Activated B cell treated with CpG ODN at 0.5 μM for 24 hours (primary cell): ENCODE data around the gene USP6. TPM values are rescaled to one million over a fixed set of nuclear protein-coding genes. Genes with fewer than 3 reads are reported as not detected.

Experiments used
- ATAC-seq: fragments of 200-7000 bp; cut with Tn5 transposase; one replicate; pipeline ENCODE4 v1.10.0; 2021; ENCODE audit warnings: low read depth, mild to moderate bottlenecking, moderate library complexity
- CTCF ChIA-PET: fragments of 350-600 bp; sonication (Branson Sonifier 250); formaldehyde crosslinking; loops from one replicate; lab custom pipeline; 2021; ENCODE audit warnings: antibody characterized with exemption; lab: Charles Lee
- POLR2A ChIA-PET: fragments of 350-600 bp; sonication (Branson Sonifier 250); formaldehyde crosslinking; loops from one replicate; lab custom pipeline; 2021; ENCODE audit warnings: antibody characterized with exemption; lab: Charles Lee
- DNase-seq: peaks from one replicate; pipeline ENCODE4 v3.0.0; 2022
- H3K27ac Mint-ChIP-seq: one replicate; pipeline ENCODE4 v1.8.0; 2020; ENCODE audit warnings: mixed read lengths
- H3K27me3 Mint-ChIP-seq: one replicate; pipeline ENCODE4 v1.8.0; 2021; ENCODE audit warnings: mixed read lengths
- H3K36me3 Mint-ChIP-seq: one replicate; pipeline ENCODE4 v1.8.0; 2021; ENCODE audit warnings: low read depth, mixed read lengths
- H3K4me1 Mint-ChIP-seq: one replicate; pipeline ENCODE4 v1.8.0; 2021; ENCODE audit warnings: mixed read lengths
- H3K4me3 Mint-ChIP-seq: one replicate; pipeline ENCODE4 v1.8.0; 2020; ENCODE audit warnings: mild to moderate bottlenecking, mixed read lengths
- H3K9me3 Mint-ChIP-seq: one replicate; pipeline ENCODE4 v1.8.0; 2020; ENCODE audit warnings: mixed read lengths
- intact Hi-C: fragments of 100-400 bp; cut with micrococcal nuclease; formaldehyde crosslinking; loops from one replicate; pipeline ENCODE4 v1.15.1; 2024
- total RNA-seq: library from RNA; stranded (reverse); gene quantifications from 2 replicates; pipeline ENCODE4 v1.2.3, GENCODE V29; 2022
- TF ChIP-seq, protein P1 (sequence below): fragments of 200-600 bp; IDR thresholded peaks from one replicate; pipeline ENCODE4 v1.8.0; 2022; ENCODE audit warnings: antibody characterized with exemption, mild to moderate bottlenecking

The USP6 gene
- total RNA-seq, 1 donor from 2014 or later: 0.33 TPM

DNA sequence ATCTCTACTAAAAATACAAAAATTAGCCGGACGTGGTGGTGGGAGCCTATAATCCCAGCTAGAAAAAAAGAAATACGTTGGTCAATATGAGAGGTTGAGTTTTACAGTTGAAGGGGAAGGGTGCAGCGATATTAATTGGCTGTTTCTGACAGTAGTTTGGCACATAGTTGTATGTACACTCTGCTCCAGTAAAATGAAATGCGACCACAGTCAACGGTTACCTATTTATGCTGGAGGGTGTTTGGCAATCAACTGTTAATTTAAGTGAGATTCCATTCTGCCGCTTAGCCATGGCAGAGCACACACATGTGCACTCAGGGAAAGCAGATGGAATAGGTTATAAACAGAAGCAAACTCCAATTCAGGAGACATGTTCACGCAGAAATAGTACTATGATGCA lies 85.2 kb downstream of the USP6 start:
- ChIA-PET POLR2A (interaction anchor here (0.6 to 4.7 kb wide), 5 partner anchors 9 to 26 kb away, joined by 3 to 46 read pairs (median 4); partner anchors contain the start of gene ZNF594), CTCF (interaction anchor here (1.4 to 12.3 kb wide), 2 partner anchors 10 to 36 kb away, joined by 3 to 127 read pairs; partner anchors contain the start of gene SCIMP)
- no peak for ATAC-seq
- no peaks in the 10 kb centered on the region for H3K27me3 Mint-ChIP-seq
- no peak for DNase-seq
- TF ChIP-seq, protein P1, sequence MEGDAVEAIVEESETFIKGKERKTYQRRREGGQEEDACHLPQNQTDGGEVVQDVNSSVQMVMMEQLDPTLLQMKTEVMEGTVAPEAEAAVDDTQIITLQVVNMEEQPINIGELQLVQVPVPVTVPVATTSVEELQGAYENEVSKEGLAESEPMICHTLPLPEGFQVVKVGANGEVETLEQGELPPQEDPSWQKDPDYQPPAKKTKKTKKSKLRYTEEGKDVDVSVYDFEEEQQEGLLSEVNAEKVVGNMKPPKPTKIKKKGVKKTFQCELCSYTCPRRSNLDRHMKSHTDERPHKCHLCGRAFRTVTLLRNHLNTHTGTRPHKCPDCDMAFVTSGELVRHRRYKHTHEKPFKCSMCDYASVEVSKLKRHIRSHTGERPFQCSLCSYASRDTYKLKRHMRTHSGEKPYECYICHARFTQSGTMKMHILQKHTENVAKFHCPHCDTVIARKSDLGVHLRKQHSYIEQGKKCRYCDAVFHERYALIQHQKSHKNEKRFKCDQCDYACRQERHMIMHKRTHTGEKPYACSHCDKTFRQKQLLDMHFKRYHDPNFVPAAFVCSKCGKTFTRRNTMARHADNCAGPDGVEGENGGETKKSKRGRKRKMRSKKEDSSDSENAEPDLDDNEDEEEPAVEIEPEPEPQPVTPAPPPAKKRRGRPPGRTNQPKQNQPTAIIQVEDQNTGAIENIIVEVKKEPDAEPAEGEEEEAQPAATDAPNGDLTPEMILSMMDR: no peak
- peaks cover 2% of the 10 kb centered on the region for H3K9me3 Mint-ChIP-seq
- H3K27ac Mint-ChIP-seq: peak overlapping the region; percentile 78
- H3K36me3 Mint-ChIP-seq: peaks cover 17% of the 10 kb centered on the region
- intact Hi-C loops: no loop called here
- no peak overlapping the region for H3K4me3 Mint-ChIP-seq
- H3K4me1 Mint-ChIP-seq: peaks cover 62% of the 10 kb centered on the region

GRCh38 chr17:5203178-5203907 lies 87.5 kb downstream of the USP6 start:
- TF ChIP-seq, protein P1: no peak
- CTCF ChIA-PET: interaction anchor here (12.3 kb wide), 1 partner anchor 34 kb away, joined by 127 read pairs; the partner anchor contains the start of gene SCIMP
- Mint-ChIP-seq H3K9me3 (peaks cover 2% of the 10 kb centered on the region), H3K27me3 (no peaks in the 10 kb centered on the region), H3K36me3 (peaks cover 26% of the 10 kb centered on the region), H3K4me1 (peaks cover 60% of the 10 kb centered on the region), H3K27ac (peak overlapping the region; percentile 78), H3K4me3 (no peak overlapping the region)
- DNase-seq (no peak), ATAC-seq (no peak)
- POLR2A ChIA-PET: interaction anchor here (1.1 to 1.5 kb wide), 2 partner anchors 9 to 22 kb away, joined by 3 to 8 read pairs; no protein-coding TSS in a partner anchor
- intact Hi-C loops: no loop called here

GRCh38 chr17:5203908-5204294 lies 88.1 kb downstream of the USP6 start:
- DNase-seq (no peak), ATAC-seq (no peak)
- intact Hi-C loops: no loop called here
- peak overlapping the region; percentile 69 for H3K27ac Mint-ChIP-seq
- H3K9me3 Mint-ChIP-seq: peaks cover 2% of the 10 kb centered on the region
- peaks cover 60% of the 10 kb centered on the region for H3K4me1 Mint-ChIP-seq
- H3K36me3 Mint-ChIP-seq: peaks cover 30% of the 10 kb centered on the region
- TF ChIP-seq, protein P1: no peak
- ChIA-PET CTCF (no interaction called here), POLR2A (interaction anchor here (0.7 to 1.1 kb wide), 2 partner anchors 34 to 51 kb away, joined by 3 read pairs; no protein-coding TSS in a partner anchor)
- H3K4me3 Mint-ChIP-seq: no peak overlapping the region
- no peaks in the 10 kb centered on the region for H3K27me3 Mint-ChIP-seq

GRCh38 chr17:5209396-5209795 lies 93.6 kb downstream of the USP6 start:
- TF ChIP-seq, protein P1: no peak
- Mint-ChIP-seq H3K27me3 (no peaks in the 10 kb centered on the region), H3K4me3 (no peak overlapping the region), H3K9me3 (no peaks in the 10 kb centered on the region), H3K27ac (peak overlapping the region; percentile 96), H3K36me3 (peaks cover 57% of the 10 kb centered on the region), H3K4me1 (peaks cover 72% of the 10 kb centered on the region)
- CTCF ChIA-PET: interaction anchor here (1.3 kb wide), 1 partner anchor 28 kb away, joined by 3 read pairs; no protein-coding TSS in a partner anchor
- intact Hi-C loops: no loop called here
- no peak for DNase-seq
- ATAC-seq: no peak
- POLR2A ChIA-PET: interaction anchor here (2.6 to 7.0 kb wide), 3 partner anchors 11 to 27 kb away, joined by 14 to 130 read pairs (median 39); partner anchors contain the start of gene SCIMP

- intact Hi-C loops: loop anchor here (1.0 to 2.0 kb wide), 4 partner anchors 8 to 17 kb away; no protein-coding TSS in a partner anchor
- no peaks in the 10 kb centered on the region for H3K9me3 Mint-ChIP-seq
- no peak overlapping the region for H3K4me3 Mint-ChIP-seq
- peak overlapping the region; percentile 96 for H3K27ac Mint-ChIP-seq
- H3K4me1 Mint-ChIP-seq: peaks cover 76% of the 10 kb centered on the region
- POLR2A ChIA-PET: interaction anchor here (0.9 to 7.0 kb wide), 10 partner anchors 8 to 100 kb away, joined by 3 to 130 read pairs (median 7); partner anchors contain the start of genes SCIMP and ZNF594
- no peaks in the 10 kb centered on the region for H3K27me3 Mint-ChIP-seq
- ATAC-seq (peak; percentile 10), DNase-seq (no peak)
- H3K36me3 Mint-ChIP-seq: peaks cover 59% of the 10 kb centered on the region
- CTCF ChIA-PET: interaction anchor here (1.3 to 1.4 kb wide), 4 partner anchors 9 to 28 kb away, joined by 3 to 4 read pairs (median 3); partner anchors contain the start of gene SCIMP
- TF ChIP-seq, protein P1: no peak
Measured at GRCh38 chr17:5210091-5210490, 94.3 kb downstream of the USP6 start.
